GM11168 (cell line): ENCODE results near the gene BCKDHA.
"Not testable (repeated sequence)": the region's sequence is repeated elsewhere in the genome, so short reads cannot be mapped to it uniquely, and the experiment has no call there.

Source experiments
- in situ Hi-C: fragments of 300-500 bp; cut with MboI; formaldehyde crosslinking; loops from one replicate; pipeline ENCODE4 v1.12.0; 2022; ENCODE audit warnings: low sequenced_read_pairs; ENCODE audit not compliant: unreplicated experiment

BCKDHA gene

GRCh38 chr19:41401483-41401882, 3.9 kb downstream of the BCKDHA start:
- in situ Hi-C loops: no loop called here

- in situ Hi-C loops: no loop called here
Observed at GRCh38 chr19:41402010-41402409, 4.4 kb downstream of the BCKDHA start.

DNA sequence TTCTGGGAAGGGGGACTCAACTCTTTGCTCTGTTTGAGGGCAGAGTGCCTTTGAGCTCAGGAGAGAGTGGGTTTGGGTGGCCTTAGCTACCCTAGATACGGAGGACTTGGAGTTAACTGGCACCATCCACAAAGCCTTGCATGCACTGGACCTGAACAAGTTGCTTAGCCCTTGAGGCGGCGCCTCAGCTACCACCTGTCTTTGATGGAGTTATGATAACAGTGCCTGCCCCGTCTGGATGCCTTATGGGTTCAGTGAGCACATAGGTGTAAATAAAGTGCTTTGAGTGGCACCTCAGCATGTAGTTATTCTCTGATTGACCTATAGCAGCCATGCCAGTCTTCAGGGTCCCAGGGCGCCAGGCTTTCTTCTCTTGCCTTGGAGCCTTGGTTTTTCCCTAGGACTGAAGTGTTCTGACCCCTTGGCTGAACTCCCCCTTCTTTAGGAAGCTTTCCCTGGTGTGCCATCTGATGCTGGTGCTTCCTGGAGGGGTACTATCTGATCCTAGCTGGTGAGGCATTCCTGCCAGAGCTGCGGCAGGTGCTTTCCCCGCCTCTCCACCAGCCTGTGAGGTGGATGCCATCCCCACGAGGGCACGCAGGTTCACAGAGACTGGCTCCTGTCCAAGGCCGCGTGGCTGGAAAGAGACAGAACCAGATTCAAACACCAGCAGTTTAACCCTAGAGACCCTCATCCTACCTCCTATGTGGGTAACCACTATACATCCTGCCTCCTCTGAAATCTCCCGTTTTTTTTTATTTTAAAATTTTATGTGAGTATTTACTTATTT, 5.8 kb downstream of the BCKDHA start:
- in situ Hi-C loops: no loop called here

- in situ Hi-C loops: no loop called here
Observed at GRCh38 chr19:41405776-41406175, 8.2 kb downstream of the BCKDHA start.

- in situ Hi-C loops: no loop called here
Observed at GRCh38 chr19:41407271-41407670, 9.7 kb downstream of the BCKDHA start.

DNA sequence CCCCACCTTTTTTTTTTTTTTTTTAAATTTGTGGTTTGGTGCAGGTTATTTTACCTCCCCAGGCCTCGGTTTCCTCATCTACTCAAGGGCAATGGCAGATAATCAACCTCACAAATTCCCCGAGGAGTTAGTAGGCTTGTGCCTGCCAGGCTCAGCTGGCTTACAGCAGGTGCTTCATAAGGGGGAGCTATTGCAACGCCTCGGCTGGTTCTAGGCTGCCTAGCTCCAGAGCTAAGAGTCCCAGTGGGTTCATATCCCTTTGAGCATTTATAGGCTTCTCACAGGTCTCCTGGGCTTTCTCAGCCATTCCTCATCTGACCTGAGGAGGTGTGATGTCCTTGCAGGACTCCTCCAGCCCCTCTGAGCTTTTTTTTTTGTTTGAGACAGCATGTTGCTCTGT, 10.6 kb downstream of the BCKDHA start:
- in situ Hi-C loops: no loop called here

GRCh38 chr19:41408846-41409245, 11.2 kb downstream of the BCKDHA start:
- in situ Hi-C loops: not testable (repeated sequence)

GRCh38 chr19:41409288-41409687, 11.7 kb downstream of the BCKDHA start:
- in situ Hi-C loops: no loop called here

GRCh38 chr19:41410336-41411054, 12.9 kb downstream of the BCKDHA start:
- in situ Hi-C loops: no loop called here

- in situ Hi-C loops: no loop called here
Observed at GRCh38 chr19:41411100-41411967, 13.7 kb downstream of the BCKDHA start.

DNA sequence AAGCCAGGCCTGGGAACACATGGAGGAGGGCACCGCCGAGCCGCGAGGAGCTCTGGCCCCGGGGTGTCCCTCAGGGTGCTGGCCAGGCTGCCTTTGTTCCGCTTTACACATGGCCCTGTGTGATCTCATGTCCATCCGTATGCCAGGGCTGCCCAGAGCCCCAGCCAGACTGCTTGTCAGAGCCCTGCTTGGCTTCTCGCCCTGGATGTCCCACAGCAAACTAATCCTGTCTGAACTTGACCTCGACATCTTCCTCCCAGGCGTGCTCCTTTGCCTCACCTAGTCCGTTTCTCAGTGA, 14.3 kb downstream of the BCKDHA start:
- in situ Hi-C loops: no loop called here

GRCh38 chr19:41412953-41413352, 15.3 kb downstream of the BCKDHA start:
- in situ Hi-C loops: no loop called here

DNA sequence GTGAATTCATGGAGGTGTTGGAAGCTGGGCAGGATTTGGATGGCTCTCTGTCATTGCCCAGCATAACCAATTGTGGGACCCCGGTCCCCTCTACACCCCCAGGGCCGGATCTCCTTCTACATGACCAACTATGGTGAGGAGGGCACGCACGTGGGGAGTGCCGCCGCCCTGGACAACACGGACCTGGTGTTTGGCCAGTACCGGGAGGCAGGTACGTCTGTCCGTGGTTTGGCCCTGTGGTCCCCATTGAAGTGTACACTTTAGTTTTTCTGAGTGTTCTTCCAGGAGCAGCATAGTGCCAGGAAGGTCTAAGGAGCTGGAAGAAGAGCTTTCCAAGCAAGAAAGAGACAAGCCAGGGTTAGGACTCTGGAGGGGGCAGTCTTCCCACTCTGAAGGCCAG, 16.3 kb downstream of the BCKDHA start:
- in situ Hi-C loops: no loop called here

- in situ Hi-C loops: no loop called here
Observed at GRCh38 chr19:41414461-41414860, 16.8 kb downstream of the BCKDHA start.

DNA sequence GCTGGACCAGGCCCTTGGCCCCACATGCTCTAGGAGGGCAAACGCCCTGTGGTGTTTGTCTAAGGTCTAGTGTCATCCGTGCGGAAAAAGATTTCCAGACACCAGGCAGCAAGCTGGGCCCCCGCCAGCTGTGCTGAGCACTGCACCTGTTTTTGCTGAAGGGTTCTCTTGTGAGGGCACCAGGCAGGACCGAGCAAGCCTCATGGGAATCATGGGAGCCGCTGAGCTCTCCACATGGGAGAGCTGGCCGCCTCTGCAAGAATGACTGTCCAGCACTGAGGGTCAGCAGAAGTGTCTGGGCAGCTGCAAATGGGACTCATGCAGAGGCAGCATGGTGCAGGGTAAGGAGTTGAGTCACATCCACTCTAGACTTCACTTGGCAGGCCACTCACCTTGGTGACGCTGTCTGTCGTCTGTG, 17.5 kb downstream of the BCKDHA start:
- in situ Hi-C loops: no loop called here

GRCh38 chr19:41416194-41416674, 18.6 kb downstream of the BCKDHA start:
- in situ Hi-C loops: no loop called here

- in situ Hi-C loops: no loop called here
Observed at GRCh38 chr19:41420101-41420880, 22.7 kb downstream of the BCKDHA start.

DNA sequence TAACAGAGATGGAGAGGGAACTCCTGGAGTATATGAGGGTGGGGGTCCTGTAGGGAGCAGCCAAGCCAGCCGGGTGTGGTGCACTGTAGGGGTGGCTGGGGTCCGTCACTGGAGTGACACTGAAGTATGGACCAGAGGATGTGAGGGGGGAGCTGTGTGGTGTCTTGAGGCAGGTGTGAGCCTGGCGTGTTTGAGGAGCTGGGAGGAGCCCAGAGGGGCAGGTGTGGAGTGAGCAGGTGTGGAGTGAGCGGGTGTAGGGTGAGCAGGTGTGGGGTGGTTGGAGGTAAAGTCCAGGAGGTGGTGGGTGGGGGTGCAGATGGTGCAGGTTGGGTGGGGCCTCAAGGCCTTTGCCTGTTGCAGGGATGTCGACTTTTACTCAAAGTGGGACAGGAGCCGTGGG, 23.7 kb downstream of the BCKDHA start:
- in situ Hi-C loops: no loop called here

DNA sequence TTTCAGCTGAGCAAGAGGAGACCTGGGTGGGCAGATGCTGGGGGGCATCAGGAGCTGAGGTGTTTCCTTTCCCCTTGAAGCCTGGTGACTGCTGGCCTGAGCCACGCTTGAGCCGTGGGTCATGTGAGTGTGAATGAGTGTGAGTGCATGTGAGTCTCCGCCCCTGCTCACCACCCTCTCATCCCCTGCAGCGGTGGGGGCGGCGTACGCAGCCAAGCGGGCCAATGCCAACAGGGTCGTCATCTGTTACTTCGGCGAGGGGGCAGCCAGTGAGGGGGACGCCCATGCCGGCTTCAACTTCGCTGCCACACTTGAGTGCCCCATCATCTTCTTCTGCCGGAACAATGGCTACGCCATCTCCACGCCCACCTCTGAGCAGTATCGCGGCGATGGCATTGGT, 24.4 kb downstream of the BCKDHA start:
- in situ Hi-C loops: no loop called here

DNA sequence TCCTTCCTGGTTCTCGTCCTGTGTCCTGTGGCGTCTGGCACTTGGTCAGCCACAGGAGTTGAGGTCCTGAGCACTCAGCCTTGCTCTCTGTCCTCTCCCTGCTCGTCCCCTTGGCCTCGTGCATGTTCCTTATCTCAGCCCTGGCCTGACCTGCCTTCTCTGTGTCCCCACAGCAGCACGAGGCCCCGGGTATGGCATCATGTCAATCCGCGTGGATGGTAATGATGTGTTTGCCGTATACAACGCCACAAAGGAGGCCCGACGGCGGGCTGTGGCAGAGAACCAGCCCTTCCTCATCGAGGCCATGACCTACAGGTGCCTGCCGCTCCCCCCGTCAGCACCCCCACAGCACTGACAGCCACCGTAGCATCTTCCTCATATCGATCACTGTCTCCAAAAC, 24.8 kb downstream of the BCKDHA start:
- in situ Hi-C loops: no loop called here
